Liver (tissue), 9 donors: ENCODE results near the gene PIGO. TPM values are rescaled to one million over a fixed set of nuclear protein-coding genes. Genes with fewer than 3 reads are reported as not detected.

Experiments used
- DNase-seq: peaks from one replicate; pipeline ENCODE4 v3.0.0-alpha.2; 2017; ENCODE audit warnings: low spot score
- H3K27ac ChIP-seq, 2 donors: one replicate each; pipeline ENCODE4 v1.7.0; 2013; ENCODE audit warnings: inconsistent platforms in 2 of 2, low read length in 2 of 2, control low read depth in 1 of 2, low read depth in 1 of 2, mild to moderate bottlenecking in 1 of 2
- H3K27me3 ChIP-seq, 4 donors: one replicate each; pipeline versions ENCODE4 v1.6.1 to v1.7.0; 2013; ENCODE audit warnings: low read length in 3 of 4, inconsistent platforms in 1 of 4, mild to moderate bottlenecking in 1 of 4, moderate library complexity in 1 of 4; ENCODE audit not compliant: control insufficient read depth in 4 of 4, insufficient read depth in 4 of 4
- H3K36me3 ChIP-seq, 4 donors: one replicate each; pipeline versions ENCODE4 v1.6.1 to v1.7.0; 2013; ENCODE audit warnings: low read length in 3 of 4, mild to moderate bottlenecking in 3 of 4, low read depth in 1 of 4, moderate library complexity in 1 of 4; ENCODE audit not compliant: control insufficient read depth in 4 of 4, insufficient read depth in 3 of 4
- H3K4me1 ChIP-seq, 4 donors: one replicate each; pipeline versions ENCODE4 v1.6.1 to v1.7.0; 2013; ENCODE audit warnings: low read length in 3 of 4, mild to moderate bottlenecking in 3 of 4, moderate library complexity in 1 of 4; ENCODE audit not compliant: control insufficient read depth in 4 of 4, insufficient read depth in 4 of 4
- H3K4me3 ChIP-seq, 3 donors: one replicate each; pipeline versions ENCODE4 v1.6.1 to v1.7.0; 2013; ENCODE audit warnings: low read length in 3 of 3, control low read depth in 1 of 3, low read depth in 1 of 3, mild to moderate bottlenecking in 1 of 3
- H3K9ac ChIP-seq, 2 donors: one replicate each; pipeline ENCODE4 v1.7.0; 2013; ENCODE audit warnings: low read length in 2 of 2, mild to moderate bottlenecking in 2 of 2, moderate library complexity in 2 of 2, control low read depth in 1 of 2, low read depth in 1 of 2
- H3K9me3 ChIP-seq, 4 donors: one replicate each; pipeline versions ENCODE4 v1.6.1 to v1.7.0; 2013; ENCODE audit warnings: low read length in 3 of 4; ENCODE audit not compliant: control insufficient read depth in 4 of 4
- EGR1 ChIP-seq, 2 donors: IDR thresholded peaks; 2 replicates each; pipeline ENCODE4 v1.6.1; 2016 to 2018; ENCODE audit warnings: antibody characterized with exemption in 2 of 2, low read depth in 2 of 2
- FOXA2 ChIP-seq: IDR thresholded peaks from 2 replicates; pipeline ENCODE4 v1.6.1; 2016; ENCODE audit warnings: antibody characterized with exemption
- HNF4G ChIP-seq: IDR thresholded peaks from 2 replicates; pipeline ENCODE4 v1.6.1; 2016; ENCODE audit warnings: antibody characterized with exemption
- JUND ChIP-seq, 2 donors: IDR thresholded peaks; 2 replicates each; pipeline ENCODE4 v1.6.1; 2016; ENCODE audit warnings: antibody characterized with exemption in 2 of 2
- NR2F2 ChIP-seq: IDR thresholded peaks from 2 replicates; pipeline ENCODE4 v1.6.1; 2016; ENCODE audit warnings: antibody characterized with exemption
- RAD21 ChIP-seq, 2 donors: IDR thresholded peaks; 2 replicates each; pipeline ENCODE4 v1.6.1; 2016; ENCODE audit warnings: antibody characterized with exemption in 2 of 2, mild to moderate bottlenecking in 2 of 2
- REST ChIP-seq: IDR thresholded peaks from 2 replicates; pipeline ENCODE4 v1.6.1; 2016; ENCODE audit warnings: antibody characterized with exemption, mild to moderate bottlenecking
- SP1 ChIP-seq: IDR thresholded peaks from 2 replicates; pipeline ENCODE4 v1.6.1; 2018; ENCODE audit warnings: antibody characterized with exemption, mild to moderate bottlenecking
- TAF1 ChIP-seq: conservative IDR thresholded peaks from 2 replicates; pipeline ENCODE4 v1.6.1; 2016; ENCODE audit warnings: antibody characterized with exemption, mild to moderate bottlenecking
- YY1 ChIP-seq: IDR thresholded peaks from 2 replicates; pipeline ENCODE4 v1.6.1; 2016; ENCODE audit warnings: antibody characterized with exemption, mild to moderate bottlenecking
- ZBTB33 ChIP-seq: IDR thresholded peaks from 2 replicates; pipeline ENCODE4 v1.6.1; 2016; ENCODE audit warnings: antibody characterized with exemption
- WGBS: extraction: QIAGEN DNeasy Blood & Tissue Kit; methylation state at CpG from one replicate; pipeline ENCODE4 v1.1.7; 2013; 5-methylcytosine and 5-hydroxymethylcytosine counted together
- polyA plus RNA-seq, 2 donors: library from polyadenylated mRNA; stranded (reverse) in 1 of 2; unstranded in 1 of 2; fragments of 200-250 nt in 1 of 2; fragments of >200 nt in 1 of 2; fragmentation: Nextera tagmentation in 1 of 2; extraction: Ambion mirVana in 1 of 2; gene quantifications; one replicate each; pipeline versions ENCODE4 v1.2.1 to v1.2.3, GENCODE V29; 2013 to 2015
- total RNA-seq, 2 donors: library from RNA; depleted of rRNA; stranded (reverse); fragments of >200 nt; gene quantifications; one replicate each; pipeline ENCODE4 v1.2.3, GENCODE V29; 2014
- TF ChIP-seq, protein P1 (sequence below): IDR thresholded peaks from 2 replicates; pipeline ENCODE4 v1.6.1; 2016; ENCODE audit warnings: antibody characterized with exemption
- donor health status: healthy.
- donor health status: healthy.
- donor health status: healthy.
- donor health status: healthy.
- donor health status: healthy.

PIGO gene
- total and polyA plus RNA-seq, 4 donors: 10.5 to 16.0 (median 15.5) TPM

- no peak for DNase-seq
- H3K4me1 ChIP-seq: no peaks in the 10 kb centered on the region
- H3K27me3 ChIP-seq: no peaks in the 10 kb centered on the region
- WGBS: 97% methylated on average over 14 of the region's 14 CpGs
- no peak overlapping the region for H3K4me3 ChIP-seq
- TF ChIP-seq RAD21 (IDR thresholded peaks at IDR 0.05) (no peak), EGR1 (IDR thresholded peaks at IDR 0.05; ENCODE audit: low read depth in 2 of 2) (no peak), ZBTB33 (no peak), NR2F2 (no peak), SP1 (no peak), HNF4G (no peak), FOXA2 (no peak), YY1 (no peak), TAF1 (no peak), JUND (IDR thresholded peaks at IDR 0.05) (no peak)
- TF ChIP-seq, protein P1, sequence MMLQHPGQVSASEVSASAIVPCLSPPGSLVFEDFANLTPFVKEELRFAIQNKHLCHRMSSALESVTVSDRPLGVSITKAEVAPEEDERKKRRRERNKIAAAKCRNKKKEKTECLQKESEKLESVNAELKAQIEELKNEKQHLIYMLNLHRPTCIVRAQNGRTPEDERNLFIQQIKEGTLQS: no peak
- no peaks in the 10 kb centered on the region for H3K9me3 ChIP-seq
- H3K27ac ChIP-seq: no peak overlapping the region
- H3K9ac ChIP-seq: no peak overlapping the region
- H3K36me3 ChIP-seq: peaks cover 24 to 61% (median 59%) of the 10 kb centered on the region in 4 donors
Observed at GRCh38 chr9:35054871-35055644, 41.3 kb downstream of the PIGO start.

- H3K27ac ChIP-seq: no peak overlapping the region
- WGBS: 64% methylated on average over 5 of the region's 5 CpGs
- H3K4me1 ChIP-seq: no peaks in the 10 kb centered on the region
- H3K9me3 ChIP-seq: no peaks in the 10 kb centered on the region
- no peaks in the 10 kb centered on the region for H3K27me3 ChIP-seq
- H3K9ac ChIP-seq: no peak overlapping the region
- H3K4me3 ChIP-seq: no peak overlapping the region
- no peak for DNase-seq
- H3K36me3 ChIP-seq: peaks cover 17 to 58% (median 53%) of the 10 kb centered on the region in 4 donors
- TF ChIP-seq HNF4G: no peak
- no peak for TF ChIP-seq REST
Observed at GRCh38 chr9:35054185-35054835, 42.1 kb downstream of the PIGO start.
